GM12878 (cell line): Measurements from ENCODE around the gene KCND3. TPM values are rescaled to one million over a fixed set of nuclear protein-coding genes. Genes with fewer than 3 reads are reported as not detected.

ENCODE experiments used
- BMI1 ChIP-seq: fragments of 450-650 bp; IDR thresholded peaks from 2 replicates; pipeline ENCODE4 v1.6.1; 2016; ENCODE audit warnings: mild to moderate bottlenecking, moderate library complexity, borderline replicate concordance
- BRCA1 ChIP-seq: IDR thresholded peaks from 2 replicates; pipeline ENCODE4 v1.6.1; 2011; ENCODE audit warnings: low read depth, low read length, improper control_type of control experiment
- CBX3 ChIP-seq: fragments of 200-600 bp; sonication (generic); IDR thresholded peaks from 2 replicates; pipeline ENCODE4 v1.6.1; 2016; ENCODE audit warnings: low read depth, borderline replicate concordance
- EED ChIP-seq: sonication (generic); IDR thresholded peaks from 2 replicates; pipeline ENCODE4 v1.6.1; 2016; ENCODE audit warnings: antibody characterized with exemption, low read depth
- ESRRA ChIP-seq: IDR thresholded peaks from 2 replicates; pipeline ENCODE4 v1.6.1; 2012; ENCODE audit warnings: mild to moderate bottlenecking, low read length, improper control_type of control experiment
- FOXK2 ChIP-seq: fragments of 450-650 bp; IDR thresholded peaks from 2 replicates; pipeline ENCODE4 v1.6.1; 2017; ENCODE audit warnings: mild to moderate bottlenecking, moderate library complexity
- KDM1A ChIP-seq: fragments of 200-600 bp; sonication (generic); IDR thresholded peaks from 2 replicates; pipeline ENCODE4 v1.6.1; 2016; ENCODE audit warnings: borderline replicate concordance
- KLF5 ChIP-seq: fragments of 450-650 bp; IDR thresholded peaks from 2 replicates; pipeline ENCODE4 v1.6.1; 2014; ENCODE audit warnings: mild to moderate bottlenecking; ENCODE audit not compliant: partially characterized antibody
- MYC ChIP-seq: IDR thresholded peaks from 2 replicates; pipeline ENCODE4 v1.6.1; 2011; ENCODE audit warnings: mild to moderate bottlenecking, low read length, moderate library complexity, inconsistent platforms; ENCODE audit not compliant: insufficient read depth, insufficient replicate concordance, insufficient read length, severe bottlenecking
- PAX8 ChIP-seq: fragments of 450-650 bp; IDR thresholded peaks from 2 replicates; pipeline ENCODE4 v1.6.1; 2017; ENCODE audit warnings: mild to moderate bottlenecking, moderate library complexity
- PBX3 ChIP-seq: IDR thresholded peaks from 2 replicates; pipeline ENCODE4 v1.6.1; 2011; ENCODE audit warnings: mild to moderate bottlenecking, low read depth, low read length, moderate library complexity; ENCODE audit not compliant: insufficient replicate concordance
- RAD21 ChIP-seq: IDR thresholded peaks from 2 replicates; pipeline ENCODE4 v1.6.1; 2011; ENCODE audit warnings: mild to moderate bottlenecking, low read depth, low read length, moderate library complexity; ENCODE audit not compliant: insufficient read depth
- RAD51 ChIP-seq: fragments of 450-650 bp; IDR thresholded peaks from 2 replicates; pipeline ENCODE4 v1.6.1; 2016; ENCODE audit warnings: moderate library complexity, mild to moderate bottlenecking, inconsistent platforms
- RB1 ChIP-seq: fragments of 450-650 bp; formaldehyde crosslinking; IDR thresholded peaks from 2 replicates; pipeline ENCODE4 v1.6.1; 2017; ENCODE audit warnings: mild to moderate bottlenecking, borderline replicate concordance
- ZBTB33 ChIP-seq: fragments of 450-650 bp; IDR thresholded peaks from 2 replicates; pipeline ENCODE4 v1.6.1; 2017; ENCODE audit warnings: mild to moderate bottlenecking
- ZBTB4 ChIP-seq: fragments of 450-650 bp; formaldehyde crosslinking; IDR thresholded peaks from 2 replicates; pipeline ENCODE4 v1.4.0; 2022; ENCODE audit warnings: mild to moderate bottlenecking, moderate library complexity
- ZNF207 ChIP-seq: fragments of 450-650 bp; IDR thresholded peaks from 2 replicates; pipeline ENCODE4 v1.6.1; 2014; ENCODE audit warnings: antibody characterized with exemption, mild to moderate bottlenecking, borderline replicate concordance
- ZNF274 ChIP-seq: IDR thresholded peaks from one replicate; pipeline ENCODE4 v1.8.0; 2011; ENCODE audit not compliant: insufficient read length, insufficient read depth
- polyA plus RNA-seq, 11 experiments: library from polyadenylated mRNA; depleted of rRNA in 4 of 11; unstranded in 6 of 11; stranded (reverse) in 5 of 11; fragments of >200 nt; fragmentation: Nextera tagmentation in 4 of 11; fragmentation: Illumina TruSeq in 1 of 11; extraction: Ambion mirVana in 4 of 11; extraction: Trizol in 1 of 11; gene quantifications; 1 replicate in 1 of 11; 2 replicates in 10 of 11; pipeline versions ENCODE4 v1.2.1 to v1.2.3, GENCODE V29; 2011 to 2016; ENCODE audit warnings: inconsistent platforms in 2 of 11, missing spikeins in 2 of 11, low read depth in 1 of 11
- total RNA-seq, 4 experiments: library from RNA; depleted of rRNA in 3 of 4; stranded (reverse); fragments of >200 nt in 3 of 4; fragmentation: Illumina TruSeq in 1 of 4; extraction: Trizol in 1 of 4; gene quantifications; 2 replicates each; pipeline versions ENCODE4 v1.2.1 to v1.2.3, GENCODE V29; 2013 to 2021
- TF ChIP-seq, protein P1 (sequence below): fragments of 450-650 bp; IDR thresholded peaks from 2 replicates; pipeline ENCODE4 v1.6.1; 2014; ENCODE audit warnings: mild to moderate bottlenecking
- TF ChIP-seq, protein P2 (sequence below): IDR thresholded peaks from 2 replicates; pipeline ENCODE4 v1.6.1; 2012; ENCODE audit warnings: low read depth, low read length, improper control_type of control experiment

KCND3 gene
- total and polyA plus RNA-seq, 10 of the 15 experiments (the other 5 are each of a cell fraction or from before 2014, with no cell fraction given), result 0.02 TPM; not detected in 9

DNA sequence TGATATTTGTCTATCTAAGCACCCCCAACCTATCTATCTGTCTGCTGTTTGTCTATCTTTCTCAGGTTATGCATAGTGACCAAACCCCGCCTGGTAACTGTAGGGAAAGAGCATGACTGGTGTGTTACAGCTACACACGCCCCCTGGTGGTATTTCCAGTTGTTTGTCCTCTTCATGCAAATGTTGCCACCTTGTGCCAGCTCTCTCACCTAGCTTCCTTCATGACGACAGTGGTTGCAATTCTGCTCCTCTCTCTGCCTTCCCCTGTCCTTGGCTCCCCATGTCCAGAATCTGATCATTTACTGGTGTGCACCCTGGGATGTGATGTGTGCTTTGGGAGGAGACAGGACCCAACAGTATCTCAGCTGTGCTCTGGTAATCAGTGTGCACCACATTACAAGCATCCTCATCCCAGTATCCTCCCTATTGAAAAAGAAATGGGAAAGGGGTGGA lies 242.2 kb downstream of the KCND3 start (continued):
- TF ChIP-seq CBX3, result no peak
- no peak for TF ChIP-seq BRCA1
- TF ChIP-seq FOXK2, result no peak
- TF ChIP-seq KLF5, result no peak
- TF ChIP-seq, protein P1, sequence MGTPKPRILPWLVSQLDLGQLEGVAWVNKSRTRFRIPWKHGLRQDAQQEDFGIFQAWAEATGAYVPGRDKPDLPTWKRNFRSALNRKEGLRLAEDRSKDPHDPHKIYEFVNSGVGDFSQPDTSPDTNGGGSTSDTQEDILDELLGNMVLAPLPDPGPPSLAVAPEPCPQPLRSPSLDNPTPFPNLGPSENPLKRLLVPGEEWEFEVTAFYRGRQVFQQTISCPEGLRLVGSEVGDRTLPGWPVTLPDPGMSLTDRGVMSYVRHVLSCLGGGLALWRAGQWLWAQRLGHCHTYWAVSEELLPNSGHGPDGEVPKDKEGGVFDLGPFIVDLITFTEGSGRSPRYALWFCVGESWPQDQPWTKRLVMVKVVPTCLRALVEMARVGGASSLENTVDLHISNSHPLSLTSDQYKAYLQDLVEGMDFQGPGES, result no peak
- no peak for TF ChIP-seq ZBTB33
- TF ChIP-seq ZNF207, result no peak
- TF ChIP-seq RB1, result peak; percentile 63; the same call in 1 of the 2 replicates
- no peak for TF ChIP-seq ZBTB4 (CRISPR knock-in tag)
- TF ChIP-seq ZNF274, result no peak
- TF ChIP-seq MYC, result no peak
- TF ChIP-seq, protein P2, sequence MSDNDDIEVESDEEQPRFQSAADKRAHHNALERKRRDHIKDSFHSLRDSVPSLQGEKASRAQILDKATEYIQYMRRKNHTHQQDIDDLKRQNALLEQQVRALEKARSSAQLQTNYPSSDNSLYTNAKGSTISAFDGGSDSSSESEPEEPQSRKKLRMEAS, result no peak
- peak; percentile 62 for TF ChIP-seq RAD21
- no peak for TF ChIP-seq BMI1
- TF ChIP-seq ESRRA, result peak; percentile 31; the same call in 1 of the 2 replicates
- TF ChIP-seq KDM1A, result no peak
- no peak for TF ChIP-seq RAD51
- no peak for TF ChIP-seq PAX8
- no peak for TF ChIP-seq PBX3
- no peak for TF ChIP-seq EED
